ENCODE data around the gene ERICH6.

DNA sequence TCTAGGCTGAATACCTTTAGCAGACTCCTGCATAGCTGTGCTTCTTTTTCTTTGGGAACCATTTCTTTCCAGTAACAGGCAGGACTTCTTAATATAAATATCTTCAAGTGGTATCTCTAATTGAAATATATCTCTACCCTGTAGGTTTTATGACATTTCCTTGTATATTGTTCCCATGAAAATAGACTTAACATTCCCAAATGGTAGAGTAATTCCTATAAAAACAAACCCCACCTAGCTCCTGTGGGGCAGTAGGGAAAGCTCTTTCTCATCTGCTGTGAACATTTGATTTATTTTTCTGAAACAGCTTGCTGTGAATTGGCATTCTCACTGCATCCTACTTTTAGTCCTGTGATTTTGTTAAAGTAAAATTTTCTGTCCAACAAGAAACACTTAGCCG is 79.8 kb downstream of the ERICH6 start:
- TF ChIP-seq SIN3A (IDR thresholded peaks at IDR 0.05; ENCODE audit: borderline replicate concordance, insufficient read depth, low read length) (no peak), TAF1 (IDR thresholded peaks at IDR 0.05; ENCODE audit: borderline replicate concordance, insufficient read depth, low read length) (no peak)
- TF ChIP-seq, protein P1, sequence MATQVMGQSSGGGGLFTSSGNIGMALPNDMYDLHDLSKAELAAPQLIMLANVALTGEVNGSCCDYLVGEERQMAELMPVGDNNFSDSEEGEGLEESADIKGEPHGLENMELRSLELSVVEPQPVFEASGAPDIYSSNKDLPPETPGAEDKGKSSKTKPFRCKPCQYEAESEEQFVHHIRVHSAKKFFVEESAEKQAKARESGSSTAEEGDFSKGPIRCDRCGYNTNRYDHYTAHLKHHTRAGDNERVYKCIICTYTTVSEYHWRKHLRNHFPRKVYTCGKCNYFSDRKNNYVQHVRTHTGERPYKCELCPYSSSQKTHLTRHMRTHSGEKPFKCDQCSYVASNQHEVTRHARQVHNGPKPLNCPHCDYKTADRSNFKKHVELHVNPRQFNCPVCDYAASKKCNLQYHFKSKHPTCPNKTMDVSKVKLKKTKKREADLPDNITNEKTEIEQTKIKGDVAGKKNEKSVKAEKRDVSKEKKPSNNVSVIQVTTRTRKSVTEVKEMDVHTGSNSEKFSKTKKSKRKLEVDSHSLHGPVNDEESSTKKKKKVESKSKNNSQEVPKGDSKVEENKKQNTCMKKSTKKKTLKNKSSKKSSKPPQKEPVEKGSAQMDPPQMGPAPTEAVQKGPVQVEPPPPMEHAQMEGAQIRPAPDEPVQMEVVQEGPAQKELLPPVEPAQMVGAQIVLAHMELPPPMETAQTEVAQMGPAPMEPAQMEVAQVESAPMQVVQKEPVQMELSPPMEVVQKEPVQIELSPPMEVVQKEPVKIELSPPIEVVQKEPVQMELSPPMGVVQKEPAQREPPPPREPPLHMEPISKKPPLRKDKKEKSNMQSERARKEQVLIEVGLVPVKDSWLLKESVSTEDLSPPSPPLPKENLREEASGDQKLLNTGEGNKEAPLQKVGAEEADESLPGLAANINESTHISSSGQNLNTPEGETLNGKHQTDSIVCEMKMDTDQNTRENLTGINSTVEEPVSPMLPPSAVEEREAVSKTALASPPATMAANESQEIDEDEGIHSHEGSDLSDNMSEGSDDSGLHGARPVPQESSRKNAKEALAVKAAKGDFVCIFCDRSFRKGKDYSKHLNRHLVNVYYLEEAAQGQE (IDR thresholded peaks at IDR 0.05; ENCODE audit: insufficient read depth in 1 of 2, low read depth in 2 of 2, low read length in 2 of 2), result no peak

Data from PFSK-1 (cell line).